ENCODE data around the gene GET4.
"Not testable (repeated sequence)": the region's sequence is repeated elsewhere in the genome, so short reads cannot be mapped to it uniquely, and the experiment has no call there.

GET4 gene

DNA sequence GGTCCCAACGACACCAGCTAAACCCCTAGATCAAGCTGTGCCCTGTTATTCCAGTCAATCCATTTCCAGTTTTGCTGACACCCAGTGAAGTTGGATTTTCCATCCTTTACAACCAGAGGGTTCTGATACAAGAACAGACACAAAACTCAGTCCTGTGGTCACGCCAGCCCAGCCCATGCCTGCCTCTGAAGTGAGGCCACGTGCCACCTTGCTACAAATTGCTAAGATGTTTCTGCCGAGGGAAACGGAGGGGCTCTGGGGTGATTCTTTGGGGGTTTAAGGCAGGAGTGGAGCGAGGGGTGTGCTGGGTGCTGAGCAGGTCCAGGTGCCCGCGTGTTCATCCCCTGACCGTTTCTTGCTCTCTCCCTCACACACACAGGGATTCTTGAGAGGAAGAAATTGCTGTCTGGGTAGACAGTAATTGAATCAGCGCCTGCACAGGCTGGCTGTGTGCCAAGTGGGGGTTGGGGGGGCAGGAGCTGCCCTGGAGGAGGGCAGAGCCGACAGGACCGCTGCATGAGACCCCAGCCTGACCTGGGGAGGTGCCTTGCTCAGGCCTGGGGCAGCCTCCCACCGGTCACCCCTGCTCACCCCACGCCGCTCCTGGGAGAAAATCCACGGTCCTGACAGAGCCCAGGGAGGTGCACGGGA lies 40.1 kb downstream of the GET4 start:
- no peak for FAIRE-seq

- FAIRE-seq = no peak
Measured at GRCh38 chr7:917255-918117, 41.1 kb downstream of the GET4 start.

DNA sequence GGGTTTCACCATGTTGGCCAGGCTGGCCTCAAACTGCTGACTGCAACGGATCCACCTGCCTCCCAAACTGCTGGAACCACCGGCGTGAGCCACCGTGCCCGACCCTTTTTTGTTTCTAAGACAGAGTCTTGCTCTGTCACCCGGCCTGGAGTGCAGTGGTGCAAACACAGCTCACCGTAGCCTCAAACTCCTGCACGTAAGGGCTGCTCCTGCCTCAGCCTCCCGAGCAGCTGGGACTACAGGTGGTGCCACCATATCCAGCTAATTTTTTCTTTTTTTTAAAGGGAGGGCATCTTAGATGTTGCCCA lies 41.7 kb downstream of the GET4 start:
- no peak for FAIRE-seq

- no peak for FAIRE-seq
Measured at GRCh38 chr7:918441-919113, 42.2 kb downstream of the GET4 start.

DNA sequence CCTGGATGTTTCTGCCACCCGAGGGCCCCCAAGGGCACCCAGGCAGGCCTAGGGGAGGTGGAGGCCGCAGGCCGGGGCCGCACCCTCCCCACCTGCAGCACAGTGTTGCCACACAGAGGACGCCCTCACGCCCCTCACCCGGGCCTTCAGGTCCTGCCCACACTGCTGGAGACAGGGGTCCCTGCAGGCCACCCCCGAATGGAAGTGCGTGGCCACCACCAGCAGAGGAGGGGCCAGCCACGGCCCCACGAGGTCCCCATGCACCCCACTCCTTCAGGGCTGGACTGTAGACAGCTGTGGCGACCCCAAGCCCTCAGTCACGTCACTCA lies 42.7 kb downstream of the GET4 start:
- FAIRE-seq = no peak

DNA sequence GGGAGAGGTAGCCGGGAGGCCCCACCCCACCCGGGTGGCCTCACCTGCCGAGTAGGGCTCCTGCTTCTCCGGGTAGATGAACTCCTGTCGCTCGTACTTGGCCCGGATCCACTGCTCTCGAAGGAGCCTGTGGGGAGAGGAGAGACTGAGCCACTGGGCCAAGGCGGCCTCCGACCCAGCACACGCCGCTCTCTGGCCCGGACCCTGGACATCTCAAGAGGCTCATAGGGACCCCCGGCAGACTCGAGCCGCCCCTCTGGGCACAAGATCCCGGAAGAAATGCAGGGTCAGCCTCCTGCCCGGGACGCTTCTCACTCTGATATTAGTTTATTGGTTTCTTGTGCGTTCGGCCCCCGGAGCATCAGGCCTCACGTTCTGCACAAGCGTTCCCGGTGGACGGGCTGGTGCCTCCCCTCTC lies 43.6 kb downstream of the GET4 start:
- no peak for FAIRE-seq

DNA sequence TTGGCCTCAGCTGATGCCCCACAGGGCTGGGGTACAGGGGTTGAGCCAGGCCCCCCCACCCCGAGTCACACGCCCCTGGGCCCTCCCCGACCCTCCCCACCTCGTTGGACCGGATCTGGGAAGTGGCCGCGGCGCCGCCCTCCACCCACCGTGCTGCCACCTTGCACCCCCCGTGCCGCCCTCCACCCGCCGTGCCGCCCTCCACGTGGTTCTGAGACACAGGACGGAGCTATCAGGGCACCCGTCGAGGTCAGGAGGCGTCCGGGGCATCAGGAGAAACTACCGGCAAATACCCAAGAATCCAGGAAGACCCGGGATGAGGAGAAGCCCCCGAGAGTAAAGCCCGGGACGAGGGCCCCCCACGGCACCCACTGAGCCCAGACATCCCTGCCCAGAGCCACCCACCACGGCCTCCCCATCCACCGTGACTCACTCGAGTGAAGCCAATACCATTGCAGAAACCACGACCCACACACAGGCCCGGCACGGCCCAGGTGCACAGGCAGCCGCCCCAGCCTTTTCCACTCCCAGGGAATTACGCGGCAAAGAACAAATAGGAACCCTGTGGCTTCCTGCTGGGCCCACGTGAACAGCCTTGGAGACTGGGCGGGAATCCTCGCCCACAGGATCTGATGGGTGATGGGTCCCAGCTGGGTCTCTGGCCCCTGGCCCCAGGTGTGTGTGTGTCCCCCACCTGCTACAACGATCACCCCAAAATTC lies 44.2 kb downstream of the GET4 start:
- no peak for FAIRE-seq

DNA sequence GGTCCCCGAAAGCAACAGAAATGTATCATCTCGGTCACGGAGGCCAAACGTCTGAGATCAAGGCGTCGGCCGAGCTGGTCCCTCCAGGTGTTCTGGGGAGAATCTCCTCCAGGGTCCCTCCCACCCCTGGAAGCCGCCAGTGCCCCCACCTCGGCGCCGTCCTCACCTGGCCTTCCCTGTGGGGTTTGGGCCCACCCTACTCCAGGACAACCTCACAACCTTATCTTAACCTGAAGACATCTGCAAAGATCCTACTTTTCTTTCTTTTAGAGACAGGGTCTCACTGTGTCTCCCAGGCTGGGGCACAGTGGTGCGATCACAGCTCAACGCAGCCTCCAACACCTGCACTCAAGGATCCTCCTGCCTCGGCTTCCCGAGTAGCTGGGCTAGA lies 44.7 kb downstream of the GET4 start:
- no peak for FAIRE-seq

DNA sequence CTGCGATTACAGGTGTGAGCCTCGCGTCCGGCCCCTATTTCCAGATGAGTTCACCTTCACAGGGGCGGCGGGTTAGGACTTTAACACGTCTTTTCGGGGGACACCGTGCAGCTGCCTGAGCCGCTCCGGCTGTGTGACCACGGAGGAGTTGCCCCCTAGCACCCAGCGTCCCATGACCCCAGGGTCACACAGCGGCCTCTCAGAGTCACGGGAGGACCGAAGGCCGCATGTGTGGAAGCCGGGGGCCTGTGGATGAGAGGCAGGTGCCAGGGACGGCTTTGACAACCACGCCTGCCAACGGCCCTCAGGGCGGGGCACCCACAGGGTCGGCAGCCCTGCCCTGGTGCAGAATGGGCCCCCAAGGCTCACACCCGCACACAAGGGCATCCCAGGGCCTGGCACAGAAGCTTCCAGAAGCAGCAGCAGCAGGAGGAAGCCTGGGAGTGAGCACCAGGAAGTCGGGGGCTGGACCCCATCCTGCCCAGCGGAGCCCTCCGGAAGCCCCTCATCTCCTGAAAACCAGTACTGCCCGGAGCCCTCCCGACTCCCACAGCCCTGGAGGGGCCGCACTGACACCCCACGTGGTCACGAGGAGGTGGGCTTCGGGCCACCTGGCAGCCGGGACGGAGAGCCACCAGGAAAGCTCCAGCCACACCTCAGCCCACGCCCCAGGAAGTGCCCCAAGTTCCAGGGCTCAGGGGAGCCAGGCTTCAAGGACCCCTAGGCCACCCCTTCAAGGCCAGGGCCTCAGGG lies 45.4 kb downstream of the GET4 start:
- FAIRE-seq = no peak

GRCh38 chr7:922334-923107 lies 46.2 kb downstream of the GET4 start:
- FAIRE-seq = no peak

GRCh38 chr7:923108-924041 lies 47.0 kb downstream of the GET4 start:
- no peak for FAIRE-seq

DNA sequence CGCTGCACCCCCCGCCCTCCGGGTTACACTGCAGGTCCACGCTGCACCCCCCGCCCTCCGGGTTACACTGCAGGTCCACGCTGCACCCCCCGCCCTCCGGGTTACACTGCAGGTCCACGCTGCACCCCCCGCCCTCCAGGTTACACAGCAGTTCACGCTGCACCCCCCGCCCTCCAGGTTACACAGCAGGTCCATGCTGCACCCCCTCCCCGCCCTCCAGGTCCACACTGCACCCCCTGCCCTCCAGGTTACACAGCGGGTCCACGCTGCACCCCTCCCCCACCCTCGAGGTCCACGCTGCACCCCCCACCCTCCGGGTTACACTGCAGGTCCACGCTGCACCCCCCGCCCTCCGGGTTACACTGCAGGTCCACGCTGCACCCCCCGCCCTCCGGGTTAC lies 47.7 kb downstream of the GET4 start:
- FAIRE-seq = not testable (repeated sequence)

GRCh38 chr7:924541-925231 lies 48.3 kb downstream of the GET4 start:
- no peak for FAIRE-seq

GRCh38 chr7:925601-926000 lies 49.2 kb downstream of the GET4 start:
- no peak for FAIRE-seq

GRCh38 chr7:926061-927030 lies 50.0 kb downstream of the GET4 start:
- FAIRE-seq = no peak

DNA sequence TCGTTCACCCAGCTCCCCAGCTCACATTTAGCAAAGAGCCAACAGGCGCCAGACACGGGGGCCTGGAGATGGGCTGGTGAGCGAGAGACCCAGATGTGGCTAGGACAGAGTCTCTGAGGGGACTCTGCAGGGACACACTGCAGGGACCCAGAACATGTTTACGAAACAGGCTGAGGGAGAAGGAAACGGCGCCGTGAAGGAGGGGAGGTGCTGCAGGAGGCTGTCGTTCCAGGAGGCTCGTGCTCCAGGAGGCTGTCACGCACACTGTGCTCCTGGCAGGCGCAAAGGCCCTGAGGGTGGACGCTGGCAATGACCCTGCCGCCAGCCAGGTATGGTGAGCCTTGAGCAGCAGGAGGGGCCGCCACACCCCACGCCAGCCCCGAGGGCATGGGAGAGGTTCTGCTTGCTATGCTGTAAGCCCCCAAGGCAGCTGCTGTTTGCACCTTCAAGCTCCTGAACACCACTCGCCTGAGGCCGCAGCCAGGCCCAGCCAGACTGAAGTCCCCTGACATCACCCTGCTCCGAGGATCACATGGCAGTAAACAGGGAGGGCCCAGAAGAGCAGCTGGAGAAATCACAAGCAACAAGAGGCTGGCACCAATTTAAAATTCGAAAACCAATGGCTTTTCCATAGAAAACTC lies 50.8 kb downstream of the GET4 start:
- no peak for FAIRE-seq

DNA sequence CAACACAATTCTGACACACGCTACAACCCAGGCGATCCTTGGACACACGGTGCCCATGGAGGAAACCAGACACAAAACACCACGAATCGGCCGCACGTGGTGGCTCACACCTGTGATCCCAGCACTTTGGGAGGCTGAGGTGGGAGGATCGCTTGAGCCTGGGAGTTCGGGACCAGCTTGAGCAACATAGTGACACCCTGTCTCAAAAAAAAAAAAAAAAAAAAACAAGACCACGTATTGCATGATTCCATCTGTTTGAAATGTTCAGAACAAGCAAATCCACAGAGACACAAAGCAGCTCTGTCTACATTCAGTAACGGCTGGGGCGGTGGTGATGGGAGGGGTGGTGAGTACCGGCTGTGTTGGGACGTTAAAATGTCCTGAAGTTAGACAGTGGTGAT lies 53.0 kb downstream of the GET4 start:
- FAIRE-seq = no peak

- FAIRE-seq = no peak
Measured at GRCh38 chr7:930975-931758, 54.8 kb downstream of the GET4 start.
